ENCODE data around the gene SH2D3C. TPM values are rescaled to one million over a fixed set of nuclear protein-coding genes. Genes with fewer than 3 reads are reported as not detected.
"Not testable (repeated sequence)": the region's sequence is repeated elsewhere in the genome, so short reads cannot be mapped to it uniquely, and the experiment has no call there.

SH2D3C gene
- total RNA-seq, 4 donors from 2014 or later, result 7.1 to 33.6 (median 17.2) TPM

- ATAC-seq (ENCODE audit: low FRiP score), result no peak
- TF ChIP-seq, protein P1, sequence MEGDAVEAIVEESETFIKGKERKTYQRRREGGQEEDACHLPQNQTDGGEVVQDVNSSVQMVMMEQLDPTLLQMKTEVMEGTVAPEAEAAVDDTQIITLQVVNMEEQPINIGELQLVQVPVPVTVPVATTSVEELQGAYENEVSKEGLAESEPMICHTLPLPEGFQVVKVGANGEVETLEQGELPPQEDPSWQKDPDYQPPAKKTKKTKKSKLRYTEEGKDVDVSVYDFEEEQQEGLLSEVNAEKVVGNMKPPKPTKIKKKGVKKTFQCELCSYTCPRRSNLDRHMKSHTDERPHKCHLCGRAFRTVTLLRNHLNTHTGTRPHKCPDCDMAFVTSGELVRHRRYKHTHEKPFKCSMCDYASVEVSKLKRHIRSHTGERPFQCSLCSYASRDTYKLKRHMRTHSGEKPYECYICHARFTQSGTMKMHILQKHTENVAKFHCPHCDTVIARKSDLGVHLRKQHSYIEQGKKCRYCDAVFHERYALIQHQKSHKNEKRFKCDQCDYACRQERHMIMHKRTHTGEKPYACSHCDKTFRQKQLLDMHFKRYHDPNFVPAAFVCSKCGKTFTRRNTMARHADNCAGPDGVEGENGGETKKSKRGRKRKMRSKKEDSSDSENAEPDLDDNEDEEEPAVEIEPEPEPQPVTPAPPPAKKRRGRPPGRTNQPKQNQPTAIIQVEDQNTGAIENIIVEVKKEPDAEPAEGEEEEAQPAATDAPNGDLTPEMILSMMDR (IDR thresholded peaks at IDR 0.05), result no peak
Observed at GRCh38 chr9:127761061-127761460, 17.4 kb downstream of the SH2D3C start.

GRCh38 chr9:127758843-127759242 is 19.6 kb downstream of the SH2D3C start:
- ATAC-seq (ENCODE audit: low FRiP score), result no peak
- TF ChIP-seq, protein P1 (IDR thresholded peaks at IDR 0.05), result no peak
- no peak for DNase-seq (ENCODE audit: low spot score)

More at GRCh38 chr9:127761061-127761460, 17.4 kb downstream of the SH2D3C start:
- DNase-seq (ENCODE audit: low spot score), result no peak

- not testable (repeated sequence) for ATAC-seq (ENCODE audit: low FRiP score); DNase-seq (ENCODE audit: low spot score)
Observed at GRCh38 chr9:127756776-127757175, 21.7 kb downstream of the SH2D3C start.

- no peak for ATAC-seq (ENCODE audit: low FRiP score)
- TF ChIP-seq, protein P1 (IDR thresholded peaks at IDR 0.05), result no peak
- DNase-seq (ENCODE audit: low spot score), result no peak
Observed at GRCh38 chr9:127756233-127756632, 22.2 kb downstream of the SH2D3C start.

- TF ChIP-seq, protein P1 (IDR thresholded peaks at IDR 0.05), result no peak
- DNase-seq (ENCODE audit: low spot score) (no peak), ATAC-seq (ENCODE audit: low FRiP score) (no peak)
Observed at GRCh38 chr9:127755061-127756060, 23.1 kb downstream of the SH2D3C start.

DNA sequence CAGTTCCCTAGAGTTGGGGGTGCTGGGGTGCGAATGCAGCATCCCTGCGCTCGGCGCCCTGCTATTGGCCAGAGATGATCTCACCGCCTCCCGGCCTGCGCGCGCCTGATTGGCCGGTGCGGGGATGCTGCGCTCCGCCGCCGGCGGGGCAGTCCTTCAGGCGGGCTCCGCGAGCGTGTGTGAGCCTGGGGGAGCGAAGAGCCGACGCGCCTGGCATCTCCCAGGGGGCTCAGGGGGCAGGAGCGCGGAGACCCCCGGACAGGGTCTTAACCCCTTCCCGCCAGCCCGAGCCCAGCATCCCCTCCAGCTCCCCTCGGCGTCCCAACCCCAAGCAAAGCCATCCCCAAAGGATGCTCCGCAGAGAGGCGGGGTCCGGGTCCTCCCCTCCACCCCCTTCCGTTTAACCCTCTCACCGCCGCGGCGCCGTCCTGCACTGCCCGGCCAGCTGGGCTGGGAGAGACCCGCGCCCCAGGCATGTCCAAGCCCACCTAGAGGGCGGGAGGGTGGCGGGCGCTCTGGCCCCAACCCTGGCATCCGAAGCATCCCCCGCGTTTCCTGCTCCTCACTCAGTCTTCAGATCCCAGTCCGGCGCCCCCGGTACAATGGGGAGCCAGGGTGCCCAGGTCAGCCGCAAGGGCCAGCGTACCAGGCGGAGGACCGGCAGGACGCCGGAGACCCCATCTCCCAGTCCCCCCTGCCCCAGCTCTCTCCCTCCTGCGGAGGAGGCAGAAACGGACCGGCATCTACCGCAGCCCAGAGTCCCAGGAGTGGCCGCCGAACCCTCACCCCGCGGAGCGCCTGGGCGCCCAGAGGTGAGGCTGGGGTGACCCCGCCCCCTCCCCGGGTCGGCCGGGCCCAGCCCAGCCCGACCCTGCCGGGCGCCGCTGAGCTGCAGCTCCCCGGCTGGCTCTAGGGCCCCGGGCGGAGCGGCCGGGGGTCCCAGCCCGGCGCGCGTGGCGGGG is 24.1 kb downstream of the SH2D3C start:
- TF ChIP-seq, protein P1 (IDR thresholded peaks at IDR 0.05), result no peak
- DNase-seq (ENCODE audit: low spot score) (no peak), ATAC-seq (ENCODE audit: low FRiP score) (no peak)

DNA sequence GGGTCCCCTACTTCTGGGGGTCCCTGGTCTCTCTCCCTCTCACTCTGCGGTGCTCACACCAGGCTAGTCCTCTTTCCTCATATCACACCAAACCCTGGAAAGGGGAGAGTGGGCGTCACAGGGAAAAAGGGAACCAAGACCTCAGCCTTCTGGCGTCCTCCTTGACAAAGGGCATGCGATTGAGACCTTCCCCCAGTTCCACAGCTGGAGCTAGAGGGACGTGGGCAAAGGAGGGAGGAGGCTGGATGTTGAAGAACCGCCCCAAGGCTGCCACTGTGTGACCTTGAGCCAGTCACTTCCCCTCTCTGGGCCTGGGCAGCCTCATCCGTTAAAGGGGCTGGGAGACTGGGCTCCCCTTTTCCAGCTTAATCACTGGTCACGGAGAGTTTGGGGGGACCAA is 24.8 kb downstream of the SH2D3C start:
- DNase-seq (ENCODE audit: low spot score) (no peak), ATAC-seq (ENCODE audit: low FRiP score) (no peak)
- TF ChIP-seq, protein P1 (IDR thresholded peaks at IDR 0.05), result no peak

Data from omental fat pad (tissue), 4 donors.